ENCODE data around the gene MYZAP. TPM values are rescaled to one million over a fixed set of nuclear protein-coding genes. Genes with fewer than 3 reads are reported as not detected.

MYZAP gene
- total and polyA plus RNA-seq, 2 of the 4 experiments (the other 2 are of a cell fraction), result not detected

DNA sequence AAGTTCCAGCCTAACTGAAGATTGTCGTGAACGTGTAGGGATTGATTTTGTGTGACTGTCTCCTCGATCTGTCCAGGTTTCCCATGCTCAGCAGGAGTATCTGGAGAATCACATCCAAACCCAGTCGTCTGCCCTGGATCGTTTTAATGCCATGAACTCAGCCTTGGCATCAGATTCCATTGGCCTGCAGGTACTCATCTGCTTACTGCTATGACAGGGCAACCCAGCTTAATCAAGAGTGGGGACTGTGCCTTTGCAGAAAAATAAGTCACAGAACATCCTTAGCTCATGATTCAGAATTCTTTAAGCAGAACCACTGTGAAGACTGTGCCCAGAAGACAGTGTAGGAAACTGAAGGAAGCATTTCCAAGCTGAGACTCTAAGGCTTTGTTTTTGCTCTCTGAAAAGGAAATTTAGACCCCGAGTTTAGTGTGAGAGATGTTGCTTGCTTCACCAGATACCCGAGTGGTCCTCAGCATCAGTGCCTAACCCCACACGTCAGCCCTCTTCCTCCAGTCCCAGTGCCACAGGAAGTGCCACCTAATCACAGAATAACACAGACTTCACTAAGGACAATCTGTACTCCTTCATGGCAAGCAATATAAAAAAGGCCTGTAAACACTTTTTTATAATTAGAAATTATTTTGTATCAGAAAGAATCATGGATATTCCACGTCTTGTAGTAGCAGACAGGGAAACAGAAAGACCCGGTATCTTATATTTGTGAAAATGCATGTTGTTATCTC lies 34.2 kb downstream of the MYZAP start:
- no peak for TF ChIP-seq MXI1 (IDR thresholded peaks at IDR 0.05; ENCODE audit: borderline replicate concordance, low read depth, low read length)
- Histone ChIP-seq H3K79me1 (ENCODE audit: low read depth in 1 of 2, low read length in 2 of 2) (no peaks in the 10 kb centered on the region), H4K20me1 (ENCODE audit: insufficient read depth, low read length) (no peaks in the 10 kb centered on the region), H3K14ac (replicated peaks; ENCODE audit: low read depth, low read length) (no peak overlapping the region), H3K23ac (ENCODE audit: low read depth, low read length) (no peak overlapping the region), H3K4me1 (ENCODE audit: control insufficient read depth, insufficient read depth, low read length) (no peaks in the 10 kb centered on the region), H3K4me3 (ENCODE audit: insufficient read depth, low read depth, low read length) (no peak overlapping the region), H3K9me3 (ENCODE audit: control insufficient read depth, insufficient read depth, low read length) (no peaks in the 10 kb centered on the region), H4K91ac (ENCODE audit: insufficient read depth, low read depth, low read length) (no peak overlapping the region), H3K27me3 (ENCODE audit: control insufficient read depth, insufficient read depth, low read length) (peaks cover 2% of the 10 kb centered on the region; the same call in 1 of the 2 replicates), H2AK5ac (ENCODE audit: low read depth, low read length) (no peak overlapping the region), H3K4ac (ENCODE audit: low read depth, low read length) (no peak overlapping the region), H2BK15ac (ENCODE audit: low read depth, low read length) (no peak overlapping the region), H4K8ac (ENCODE audit: low read depth in 2 of 2, low read length in 2 of 2) (no peak overlapping the region), H3K4me2 (ENCODE audit: low read depth, low read length) (no peak overlapping the region), H4K5ac (ENCODE audit: low read depth, low read length) (no peak overlapping the region), H3K27ac (ENCODE audit: insufficient read depth, low read length) (no peak overlapping the region), H2BK5ac (ENCODE audit: low read depth, low read length, poor library complexity, severe bottlenecking) (no peak overlapping the region), H2BK120ac (ENCODE audit: low read depth, low read length) (no peak overlapping the region), H3K18ac (ENCODE audit: low read depth, low read length) (no peak overlapping the region), H2BK20ac (ENCODE audit: low read depth, low read length) (no peak overlapping the region), H2AK9ac (replicated peaks; ENCODE audit: low read depth, low read length, poor library complexity) (no peak overlapping the region), H3K9me1 (ENCODE audit: insufficient read depth, low read length) (no peaks in the 10 kb centered on the region), H2AFZ (replicated peaks; ENCODE audit: low read length, poor library complexity) (no peak overlapping the region), H3K56ac (ENCODE audit: extremely low read depth, insufficient read depth, low read length) (no peak overlapping the region), H3K9ac (ENCODE audit: low read depth, low read length) (no peak overlapping the region), H3K36me3 (ENCODE audit: control insufficient read depth, insufficient read depth, low read length) (no peaks in the 10 kb centered on the region)
- POLR2A ChIA-PET (ENCODE audit: unreplicated experiment), result no interaction called here
- no TSS peak for BruUV-seq (replicated peaks)
- no peak for ATAC-seq (ENCODE audit: low read depth)
- WGBS, 2 experiments (ENCODE audit: extremely low coverage in 2 of 2, insufficient read length in 1 of 2), result 82% methylated on average over 2 of the region's 10 CpGs; no CpG with 5 or more reads in 1 of the 2 experiments
- in situ Hi-C loops (cut with MboI; ENCODE audit: low sequenced_read_pairs), result no loop called here
- CTCF ChIA-PET, result no interaction called here
- dilution Hi-C loops (cut with HindIII; ENCODE audit: low sequenced_read_pairs, unreplicated experiment), result no loop called here
- no peak for DNase-seq
- intact Hi-C loops (cut with micrococcal nuclease), result no loop called here
